Mesendoderm (in vitro differentiated cells): ENCODE data around the gene NPAS3.

ENCODE experiments used
- DNase-seq: peaks from one replicate; pipeline ENCODE4 v3.0.0; 2013
- H2AK5ac ChIP-seq: 2 replicates; pipeline ENCODE4 v1.6.1; 2013; ENCODE audit warnings: low read length, inconsistent platforms
- H2BK120ac ChIP-seq: 2 replicates; pipeline ENCODE4 v1.6.1; 2013; ENCODE audit warnings: low read depth, mild to moderate bottlenecking, low read length, moderate library complexity, mixed read lengths
- H2BK15ac ChIP-seq: replicated peaks from 2 replicates; pipeline ENCODE4 v1.6.1; 2013; ENCODE audit warnings: low read depth, mild to moderate bottlenecking, moderate library complexity
- H2BK5ac ChIP-seq: 2 replicates; pipeline ENCODE4 v1.6.1; 2013; ENCODE audit warnings: low read length, inconsistent platforms
- H3K18ac ChIP-seq: 2 replicates; pipeline ENCODE4 v1.6.1; 2013; ENCODE audit warnings: mild to moderate bottlenecking, low read length, mixed read lengths
- H3K23ac ChIP-seq: one replicate; pipeline ENCODE4 v1.6.1; 2013; ENCODE audit warnings: low read length
- H3K27ac ChIP-seq: 2 replicates; pipeline ENCODE4 v1.5.1; 2013; ENCODE audit warnings: low read depth, mild to moderate bottlenecking, inconsistent platforms, low read length, moderate library complexity
- H3K27me3 ChIP-seq: 2 replicates; pipeline ENCODE4 v1.6.1; 2013; ENCODE audit warnings: low read length, control low read depth, mild to moderate bottlenecking, inconsistent platforms; ENCODE audit not compliant: insufficient read depth, poor library complexity
- H3K36me3 ChIP-seq: 2 replicates; pipeline ENCODE4 v1.6.1; 2013; ENCODE audit warnings: low read length, inconsistent platforms; ENCODE audit not compliant: control insufficient read depth, insufficient read depth
- H3K4ac ChIP-seq: one replicate; pipeline ENCODE4 v1.6.1; 2013; ENCODE audit warnings: low read depth, mild to moderate bottlenecking, low read length, moderate library complexity
- H3K4me1 ChIP-seq: 2 replicates; pipeline ENCODE4 v1.6.1; 2013; ENCODE audit warnings: low read depth, low read length, inconsistent platforms; ENCODE audit not compliant: control insufficient read depth
- H3K4me2 ChIP-seq: 2 replicates; pipeline ENCODE4 v1.6.1; 2013; ENCODE audit warnings: low read length
- H3K4me3 ChIP-seq: 2 replicates; pipeline ENCODE4 v1.5.1; 2013; ENCODE audit warnings: mild to moderate bottlenecking, low read length
- H3K56ac ChIP-seq: one replicate; pipeline ENCODE4 v1.6.1; 2013; ENCODE audit warnings: low read length
- H3K79me1 ChIP-seq: 2 replicates; pipeline ENCODE4 v1.6.1; 2013; ENCODE audit warnings: low read length, inconsistent platforms
- H3K79me2 ChIP-seq: 2 replicates; pipeline ENCODE4 v1.6.1; 2013; ENCODE audit warnings: mild to moderate bottlenecking, low read length; ENCODE audit not compliant: control insufficient read depth, insufficient read depth
- H3K9ac ChIP-seq: 2 replicates; pipeline ENCODE4 v1.6.1; 2013; ENCODE audit warnings: low read length, inconsistent platforms
- H4K5ac ChIP-seq: one replicate; pipeline ENCODE4 v1.6.1; 2013; ENCODE audit warnings: low read length
- H4K8ac ChIP-seq: one replicate; pipeline ENCODE4 v1.6.1; 2013; ENCODE audit warnings: low read depth, mild to moderate bottlenecking, control low read depth, low read length, moderate library complexity
- whole genome bisulfite sequencing: extraction: QIAGEN DNeasy Blood & Tissue Kit; methylation state at CpG from one replicate; pipeline ENCODE4 v1.1.7; 2013; ENCODE audit warnings: low lambda C conversion rate, missing lambda C conversion rate; ENCODE audit not compliant: insufficient coverage; ENCODE audit errors: extremely low coverage; 5-methylcytosine and 5-hydroxymethylcytosine counted together

The NPAS3 gene

GRCh38 chr14:33364466-33364865 is 425.8 kb downstream of the NPAS3 start:
- H3K79me2 ChIP-seq: no peaks in the 10 kb centered on the region
- H2BK15ac ChIP-seq: no peak overlapping the region
- peaks cover 13% of the 10 kb centered on the region for H3K4me1 ChIP-seq
- H4K5ac ChIP-seq: no peak overlapping the region
- H2BK5ac ChIP-seq: no peak overlapping the region
- no peak overlapping the region for H2BK120ac ChIP-seq
- WGBS: no CpG with 5 or more reads among the region's 4 CpGs
- H3K4ac ChIP-seq: no peak overlapping the region
- H4K8ac ChIP-seq: no peak overlapping the region
- H3K4me3 ChIP-seq: no peak overlapping the region
- H3K56ac ChIP-seq: no peak overlapping the region
- H3K9ac ChIP-seq: no peak overlapping the region
- H3K36me3 ChIP-seq: no peaks in the 10 kb centered on the region
- no peak overlapping the region for H3K4me2 ChIP-seq
- no peak overlapping the region for H3K18ac ChIP-seq
- no peak overlapping the region for H2AK5ac ChIP-seq
- no peaks in the 10 kb centered on the region for H3K27me3 ChIP-seq
- DNase-seq: peak; percentile 68
- H3K23ac ChIP-seq: no peak overlapping the region
- no peaks in the 10 kb centered on the region for H3K79me1 ChIP-seq
- no peak overlapping the region for H3K27ac ChIP-seq

GRCh38 chr14:33369041-33369440 is 430.4 kb downstream of the NPAS3 start:
- no peak overlapping the region for H3K4me2 ChIP-seq
- H3K79me2 ChIP-seq: no peaks in the 10 kb centered on the region
- H3K4me3 ChIP-seq: no peak overlapping the region
- H4K5ac ChIP-seq: no peak overlapping the region
- no peak overlapping the region for H2AK5ac ChIP-seq
- no peaks in the 10 kb centered on the region for H3K79me1 ChIP-seq
- H2BK5ac ChIP-seq: no peak overlapping the region
- H3K27ac ChIP-seq: no peak overlapping the region
- WGBS: no CpG with 5 or more reads among the region's 3 CpGs
- H3K27me3 ChIP-seq: no peaks in the 10 kb centered on the region
- H3K36me3 ChIP-seq: no peaks in the 10 kb centered on the region
- H2BK120ac ChIP-seq: no peak overlapping the region
- no peak overlapping the region for H3K18ac ChIP-seq
- H3K9ac ChIP-seq: no peak overlapping the region
- no peak for DNase-seq
- H3K4me1 ChIP-seq: peaks cover 4% of the 10 kb centered on the region
- no peak overlapping the region for H3K56ac ChIP-seq
- no peak overlapping the region for H3K23ac ChIP-seq
- no peak overlapping the region for H3K4ac ChIP-seq
- no peak overlapping the region for H2BK15ac ChIP-seq
- no peak overlapping the region for H4K8ac ChIP-seq

GRCh38 chr14:33369972-33370371 is 431.3 kb downstream of the NPAS3 start:
- Histone ChIP-seq H3K9ac (no peak overlapping the region), H3K79me1 (no peaks in the 10 kb centered on the region), H2AK5ac (no peak overlapping the region), H3K18ac (no peak overlapping the region), H3K4me3 (no peak overlapping the region), H3K27ac (no peak overlapping the region), H2BK120ac (no peak overlapping the region), H3K56ac (no peak overlapping the region), H2BK5ac (no peak overlapping the region), H3K4me2 (no peak overlapping the region), H3K4me1 (no peaks in the 10 kb centered on the region), H3K4ac (no peak overlapping the region), H3K27me3 (no peaks in the 10 kb centered on the region), H4K8ac (no peak overlapping the region), H4K5ac (no peak overlapping the region), H3K23ac (no peak overlapping the region), H2BK15ac (no peak overlapping the region), H3K36me3 (no peaks in the 10 kb centered on the region), H3K79me2 (no peaks in the 10 kb centered on the region)
- no peak for DNase-seq

GRCh38 chr14:33370426-33370825 is 431.7 kb downstream of the NPAS3 start:
- Histone ChIP-seq H3K56ac (no peak overlapping the region), H3K36me3 (no peaks in the 10 kb centered on the region)
- no CpG with 5 or more reads among the region's 1 CpG for WGBS

GRCh38 chr14:33375196-33375595 is 436.5 kb downstream of the NPAS3 start:
- Histone ChIP-seq H3K4me3 (no peak overlapping the region), H3K56ac (no peak overlapping the region), H2BK15ac (no peak overlapping the region), H3K36me3 (no peaks in the 10 kb centered on the region), H2AK5ac (no peak overlapping the region), H3K27me3 (no peaks in the 10 kb centered on the region), H4K5ac (no peak overlapping the region), H3K4ac (no peak overlapping the region), H3K9ac (no peak overlapping the region), H2BK120ac (no peak overlapping the region), H3K27ac (no peak overlapping the region), H3K4me2 (no peak overlapping the region), H4K8ac (no peak overlapping the region), H3K4me1 (no peaks in the 10 kb centered on the region), H2BK5ac (no peak overlapping the region), H3K79me1 (no peaks in the 10 kb centered on the region), H3K79me2 (no peaks in the 10 kb centered on the region), H3K18ac (no peak overlapping the region), H3K23ac (no peak overlapping the region)
- DNase-seq: no peak
- WGBS: no CpG with 5 or more reads among the region's 2 CpGs

More at GRCh38 chr14:33370426-33370825, 431.7 kb downstream of the NPAS3 start:
- no peak overlapping the region for H3K4me3 ChIP-seq
- DNase-seq: no peak
- H3K4me2 ChIP-seq: no peak overlapping the region
- H3K79me1 ChIP-seq: no peaks in the 10 kb centered on the region
- no peak overlapping the region for H4K5ac ChIP-seq
- no peak overlapping the region for H3K18ac ChIP-seq
- H3K9ac ChIP-seq: no peak overlapping the region
- no peak overlapping the region for H2AK5ac ChIP-seq
- H2BK120ac ChIP-seq: no peak overlapping the region
- H2BK5ac ChIP-seq: no peak overlapping the region
- H3K27ac ChIP-seq: no peak overlapping the region
- no peak overlapping the region for H3K4ac ChIP-seq
- H3K27me3 ChIP-seq: no peaks in the 10 kb centered on the region
- H2BK15ac ChIP-seq: no peak overlapping the region
- no peak overlapping the region for H3K23ac ChIP-seq
- H4K8ac ChIP-seq: no peak overlapping the region
- H3K4me1 ChIP-seq: no peaks in the 10 kb centered on the region
- H3K79me2 ChIP-seq: no peaks in the 10 kb centered on the region

GRCh38 chr14:33375786-33376185 is 437.1 kb downstream of the NPAS3 start:
- H3K4me2 ChIP-seq: no peak overlapping the region
- H3K18ac ChIP-seq: no peak overlapping the region
- H3K27ac ChIP-seq: no peak overlapping the region
- H3K4me1 ChIP-seq: no peaks in the 10 kb centered on the region
- no peak overlapping the region for H3K4ac ChIP-seq
- no peaks in the 10 kb centered on the region for H3K79me2 ChIP-seq
- H2BK5ac ChIP-seq: no peak overlapping the region
- no peaks in the 10 kb centered on the region for H3K36me3 ChIP-seq
- H3K23ac ChIP-seq: no peak overlapping the region
- no peak overlapping the region for H3K4me3 ChIP-seq
- H3K56ac ChIP-seq: no peak overlapping the region
- DNase-seq: no peak
- no peak overlapping the region for H2AK5ac ChIP-seq
- H3K79me1 ChIP-seq: no peaks in the 10 kb centered on the region
- no peak overlapping the region for H3K9ac ChIP-seq
- H4K8ac ChIP-seq: no peak overlapping the region
- no peak overlapping the region for H2BK15ac ChIP-seq
- no peak overlapping the region for H4K5ac ChIP-seq
- 95% methylated on average over 1 of the region's 4 CpGs for WGBS
- no peak overlapping the region for H2BK120ac ChIP-seq
- no peaks in the 10 kb centered on the region for H3K27me3 ChIP-seq
